Measurements from ENCODE around the gene INO80B.
A peak's percentile ranks its signal among the peaks of the same experiment; 100 is the strongest.
"Not testable (repeated sequence)": the region's sequence is repeated elsewhere in the genome, so short reads cannot be mapped to it uniquely, and the experiment has no call there.

INO80B gene

GRCh38 chr2:74454654-74455511, at the start of gene INO80B:
Gene INO80B (plus strand): TSS chr2:74455087. CDS start chr2:74455117, 30 bp downstream.
- peak; percentile 97 for DNase-seq

DNA sequence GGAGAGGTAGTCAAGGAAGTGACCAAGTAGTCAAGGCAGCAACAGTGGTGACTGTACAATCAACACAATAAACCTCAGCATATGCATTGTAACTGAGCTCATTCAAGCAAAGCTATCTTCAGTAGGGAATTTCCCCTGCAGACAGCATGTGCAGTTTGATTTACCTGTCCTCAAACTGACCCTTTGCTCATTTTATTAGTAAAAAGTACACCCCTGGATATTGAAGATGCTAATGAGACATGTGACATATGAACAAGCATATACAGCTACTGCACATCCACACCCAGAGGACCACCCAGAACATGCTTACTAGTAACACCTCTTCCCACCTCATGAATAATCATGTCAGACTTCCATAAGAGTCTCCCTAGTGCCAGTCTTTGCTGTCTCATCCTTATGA, 48.9 kb upstream of the INO80B start:
- DNase-seq: no peak

- no peak for DNase-seq
Measured at GRCh38 chr2:74407682-74408081, 47.2 kb upstream of the INO80B start.

GRCh38 chr2:74413001-74413698, 41.7 kb upstream of the INO80B start:
- DNase-seq: no peak

DNA sequence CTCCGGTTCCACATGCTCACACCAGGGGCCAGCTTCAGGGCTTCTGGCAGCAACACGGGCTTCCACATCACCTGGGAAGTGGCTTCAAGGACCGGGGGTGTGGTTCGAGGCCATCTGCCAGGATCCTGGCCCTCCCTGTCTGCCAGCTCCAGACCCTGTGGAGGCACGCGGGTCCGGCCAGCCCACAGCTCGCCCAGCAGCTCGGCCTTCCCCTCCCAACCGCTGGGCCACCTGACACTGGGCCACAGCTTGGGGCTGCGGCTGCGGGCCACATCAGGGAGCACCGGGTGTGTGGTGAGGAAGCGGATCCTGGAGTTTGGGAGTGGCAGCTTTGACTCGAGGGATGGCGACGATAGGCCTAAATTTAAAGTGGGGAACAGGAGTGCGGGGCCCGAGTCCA, 40.4 kb upstream of the INO80B start:
- no peak for DNase-seq

GRCh38 chr2:74414881-74415761, 39.8 kb upstream of the INO80B start:
- peak; percentile 34 for DNase-seq

- no peak for DNase-seq
Measured at GRCh38 chr2:74415762-74416395, 39.0 kb upstream of the INO80B start.

- no peak for DNase-seq
Measured at GRCh38 chr2:74416778-74417177, 38.1 kb upstream of the INO80B start.

GRCh38 chr2:74417197-74417596, 37.7 kb upstream of the INO80B start:
- no peak for DNase-seq

- DNase-seq: no peak
Measured at GRCh38 chr2:74417763-74418162, 37.1 kb upstream of the INO80B start.

- no peak for DNase-seq
Measured at GRCh38 chr2:74418312-74418711, 36.6 kb upstream of the INO80B start.

DNA sequence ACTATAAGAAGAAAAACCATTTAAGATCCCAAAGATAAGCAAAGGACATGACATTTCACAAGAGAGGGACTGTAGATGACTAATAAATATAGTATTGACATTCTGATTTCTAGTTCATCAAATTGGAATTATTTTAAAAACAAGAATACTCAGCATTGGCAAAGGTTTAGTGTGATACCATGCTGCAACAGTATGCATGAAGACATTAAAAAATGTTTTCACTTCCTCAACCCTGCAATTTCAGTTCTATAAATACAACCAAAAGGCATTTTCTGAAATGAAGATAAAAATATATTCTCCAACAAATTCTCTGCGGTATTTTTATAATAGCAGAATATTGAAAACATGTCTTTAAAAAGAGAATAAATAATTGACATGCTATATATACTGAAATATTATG, 35.5 kb upstream of the INO80B start:
- DNase-seq: no peak

- DNase-seq: no peak
Measured at GRCh38 chr2:74420006-74420405, 34.9 kb upstream of the INO80B start.

- DNase-seq: not testable (repeated sequence)
Measured at GRCh38 chr2:74420443-74421103, 34.3 kb upstream of the INO80B start.

DNA sequence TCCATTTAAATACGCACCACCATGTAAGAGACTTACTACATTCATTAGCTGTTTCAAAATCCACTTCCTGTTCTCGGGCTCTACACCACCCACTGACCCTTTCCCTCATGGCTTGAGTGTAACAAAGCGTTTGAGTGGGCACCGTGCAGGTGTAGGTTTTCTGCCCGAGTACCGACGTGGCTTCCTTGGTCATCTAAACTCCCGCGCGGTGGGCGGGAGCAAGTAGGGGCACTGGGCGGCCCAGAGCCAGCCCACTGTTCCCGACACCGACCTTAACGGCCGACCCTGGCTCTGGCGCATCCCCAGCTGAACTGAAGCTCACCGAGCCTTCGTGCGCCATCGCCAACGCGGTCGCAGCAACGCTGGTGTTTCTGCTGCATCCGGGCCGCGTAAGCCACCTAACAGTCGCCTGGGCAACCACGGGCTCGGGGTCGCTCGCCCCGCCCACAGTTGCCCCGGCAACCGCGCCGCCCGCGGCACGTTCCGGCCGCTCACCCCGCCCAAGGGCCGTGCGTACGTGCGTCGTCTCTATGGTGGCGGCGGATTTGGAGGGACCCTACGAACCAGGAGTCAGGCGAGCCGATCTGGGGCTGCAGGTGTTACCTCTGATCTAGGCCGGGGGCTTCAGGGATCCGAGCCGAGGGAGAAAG, 33.5 kb upstream of the INO80B start, which contains the start of the genes C2orf81 and WDR54:
Gene C2orf81 (minus strand): TSS at position 399 of the 650 bp plus-strand sequence. CDS start 59 bp downstream, at position 340.
Gene WDR54 (plus strand): TSS at position 510 of the 650 bp plus-strand sequence. CDS start 424 bp downstream, outside the sequence.
- DNase-seq: peak; percentile 96

- no peak for DNase-seq
Measured at GRCh38 chr2:74423231-74424095, 31.4 kb upstream of the INO80B start.

GRCh38 chr2:74424139-74424992, 30.5 kb upstream of the INO80B start:
- no peak for DNase-seq

DNA sequence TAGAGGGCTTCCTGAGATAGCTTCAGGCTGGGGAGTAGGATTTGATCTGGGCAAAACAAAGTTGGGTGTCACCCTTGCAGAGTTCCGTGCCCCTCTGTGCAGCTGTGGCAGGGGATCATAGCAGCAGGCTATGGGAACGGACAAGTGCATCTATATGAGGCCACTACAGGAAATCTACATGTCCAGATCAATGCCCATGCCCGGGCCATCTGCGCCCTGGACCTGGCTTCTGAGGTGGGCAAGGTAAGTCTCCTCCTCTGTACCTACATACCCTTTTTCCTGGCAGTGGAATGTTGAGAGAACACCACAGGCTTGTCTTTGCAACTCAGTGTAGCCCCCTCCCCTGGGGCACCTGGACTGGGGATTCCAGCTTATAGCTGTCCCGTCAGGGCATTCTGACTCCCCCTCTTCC, 29.9 kb upstream of the INO80B start:
- DNase-seq: no peak

DNA sequence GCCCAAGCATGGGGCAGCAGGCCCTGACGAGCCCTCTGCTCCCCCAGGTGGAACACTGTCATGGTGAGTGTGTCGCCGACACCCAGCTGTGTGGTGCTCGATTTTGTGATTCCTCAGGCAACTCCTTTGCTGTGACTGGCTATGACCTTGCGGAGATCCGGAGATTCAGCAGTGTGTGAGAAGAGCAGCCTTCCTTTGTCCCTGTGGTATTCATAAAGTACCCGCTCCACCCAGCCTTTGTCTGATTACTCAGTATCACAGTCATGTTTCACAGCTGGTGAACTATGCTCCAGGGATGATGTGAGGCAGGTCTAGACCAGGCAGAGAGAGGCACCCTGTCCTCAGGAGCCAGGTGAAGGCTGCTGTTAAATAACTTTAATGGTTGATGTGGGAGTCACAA, 29.4 kb upstream of the INO80B start:
- no peak for DNase-seq

All from CD4-positive, alpha-beta T cell treated with Interleukin-15 for 1 hour (primary cell).